Omental fat pad (tissue), 4 donors: ENCODE results near the gene ATRN. TPM values are rescaled to one million over a fixed set of nuclear protein-coding genes. Genes with fewer than 3 reads are reported as not detected.
"Not testable (repeated sequence)": the region's sequence is repeated elsewhere in the genome, so short reads cannot be mapped to it uniquely, and the experiment has no call there.

Experiments used
- ATAC-seq: fragments of 150-250 bp; one replicate; pipeline ENCODE4 v1.9.1; 2016; ENCODE audit warnings: mild to moderate bottlenecking, moderate library complexity; ENCODE audit not compliant: low FRiP score
- DNase-seq: peaks from one replicate; pipeline ENCODE4 v3.0.0-alpha.2; 2019; ENCODE audit warnings: low spot score
- CTCF ChIP-seq, 3 donors: fragments of 450-650 bp; IDR thresholded peaks; one replicate each; pipeline ENCODE4 v1.5.1; 2016 to 2017; ENCODE audit warnings: antibody characterized with exemption in 3 of 3, mild to moderate bottlenecking in 3 of 3, moderate library complexity in 2 of 3
- total RNA-seq, 4 donors: library from RNA; depleted of rRNA; stranded (reverse); fragments of >200 nt; gene quantifications; one replicate each; pipeline ENCODE4 v1.1.0, GENCODE V29; 2016

The ATRN gene
- 10 to 100 TPM; 20.2 to 32.9 (median 26.3) TPM for total RNA-seq

GRCh38 chr20:3470627-3471396 is at the start of gene ATRN:
ATRN (plus strand) TSS chr20:3471018; CDS start chr20:3471108, 90 bp downstream.
- no peak for TF ChIP-seq CTCF (IDR thresholded peaks at IDR 0.05)
- DNase-seq (peak; percentile 84), ATAC-seq (peak; percentile 97)

DNA sequence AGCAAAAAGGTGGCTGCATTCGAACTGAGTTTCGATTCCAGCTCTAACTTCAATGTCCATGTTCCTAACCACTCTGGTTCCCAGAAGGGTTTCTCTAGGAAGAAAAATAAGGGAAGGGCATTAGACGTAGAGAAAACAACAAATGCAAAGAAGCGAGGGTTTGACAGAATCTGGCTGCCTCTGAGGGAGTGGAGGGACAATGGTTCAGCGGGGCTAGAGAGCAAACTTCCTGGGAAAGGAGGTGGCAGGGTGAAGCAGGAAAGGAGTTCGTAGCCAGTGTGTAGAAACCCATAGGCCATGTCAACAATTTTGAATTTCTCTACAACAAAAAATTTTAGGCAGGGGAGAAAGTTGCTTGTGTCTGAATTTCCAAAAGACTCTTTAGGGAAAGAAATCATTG is 48.8 kb upstream of the ATRN start:
- ATAC-seq (no peak), DNase-seq (no peak)
- TF ChIP-seq CTCF (IDR thresholded peaks at IDR 0.05), result no peak

DNA sequence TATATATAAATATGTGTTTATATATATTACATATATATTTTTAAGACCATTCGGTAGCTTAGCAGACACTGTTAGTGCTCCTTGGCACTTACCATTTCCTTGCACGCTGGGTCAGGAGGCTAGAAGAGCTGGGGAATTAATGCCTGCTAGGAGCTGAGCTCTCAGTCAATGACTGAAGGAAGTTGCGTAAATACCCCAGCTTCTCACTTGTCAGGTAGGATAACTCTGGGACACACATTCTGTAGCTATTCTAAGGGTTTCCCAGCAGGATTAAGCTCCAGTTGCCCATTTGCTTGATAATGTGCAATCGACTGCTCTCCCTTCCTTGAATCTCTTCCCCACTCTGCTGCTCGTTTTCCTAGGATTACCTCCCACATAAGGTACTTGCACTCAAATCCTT is 47.7 kb upstream of the ATRN start:
- ATAC-seq, result no peak
- TF ChIP-seq CTCF (IDR thresholded peaks at IDR 0.05), result no peak

DNA sequence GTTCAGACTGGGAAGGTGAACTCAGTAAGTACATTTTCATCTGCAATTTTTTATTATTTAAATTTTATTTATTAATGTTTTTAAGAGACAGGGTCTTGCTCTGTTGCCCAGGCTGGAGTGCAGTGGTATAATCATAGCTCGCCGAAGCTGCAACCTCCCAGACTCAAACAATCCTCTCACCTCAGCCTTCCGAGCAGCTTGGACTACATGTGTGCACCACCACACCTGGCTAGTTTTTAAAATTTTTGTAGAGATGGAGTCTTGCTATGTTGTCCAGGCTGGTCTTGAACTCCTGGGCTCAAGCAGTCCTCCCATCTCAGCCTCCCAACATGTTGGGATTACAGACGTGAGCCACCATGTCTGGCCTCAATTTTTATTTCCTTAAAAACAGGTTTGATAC is 44.1 kb upstream of the ATRN start:
- not testable (repeated sequence) for ATAC-seq

More for the DNA sequence above, 47.7 kb upstream of the ATRN start:
- no peak for DNase-seq

GRCh38 chr20:3430376-3431069 is 40.3 kb upstream of the ATRN start:
- no peak for ATAC-seq
- no peak for TF ChIP-seq CTCF (IDR thresholded peaks at IDR 0.05)
- no peak for DNase-seq

More for the DNA sequence above, 44.1 kb upstream of the ATRN start:
- DNase-seq, result not testable (repeated sequence)

DNA sequence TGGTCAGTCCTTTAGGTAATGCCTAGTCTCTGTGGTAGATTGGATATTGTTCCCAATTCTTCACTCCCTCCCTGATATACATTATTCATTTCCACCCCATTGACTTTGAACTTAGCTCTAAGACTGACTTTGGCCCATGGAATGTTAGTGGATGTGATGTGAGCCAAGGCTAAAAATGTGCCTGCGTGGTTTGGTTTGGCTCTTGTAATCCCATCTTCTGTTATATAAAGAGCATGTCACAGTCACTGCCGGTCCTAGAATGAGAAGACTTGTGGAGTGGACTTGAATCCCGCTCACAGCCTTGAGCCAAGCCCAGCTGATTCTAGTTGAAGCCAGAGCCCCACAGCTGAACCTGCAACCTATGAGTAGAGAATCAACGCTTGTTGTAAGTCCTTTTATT is 39.7 kb upstream of the ATRN start:
- no peak for TF ChIP-seq CTCF (IDR thresholded peaks at IDR 0.05)
- DNase-seq (no peak), ATAC-seq (no peak)

DNA sequence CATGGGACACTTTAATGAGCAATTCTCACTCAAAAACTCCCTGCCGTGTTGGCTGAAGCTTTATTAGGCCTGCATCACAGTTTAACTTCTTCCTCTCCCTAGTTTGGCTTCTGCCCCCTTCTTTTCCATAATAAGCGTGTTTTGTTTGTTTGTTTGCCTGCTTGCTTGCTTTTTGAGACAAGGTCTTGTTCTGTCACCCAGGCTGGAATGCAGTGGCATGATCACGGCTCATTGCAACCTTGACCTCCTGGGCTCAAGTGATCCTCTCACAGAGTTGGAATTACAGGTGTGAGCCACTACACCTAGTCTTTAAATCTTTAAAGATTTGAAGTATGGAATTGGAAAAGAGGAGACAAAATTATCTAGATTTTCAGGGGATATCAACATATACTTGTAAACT is 38.0 kb upstream of the ATRN start:
- no peak for TF ChIP-seq CTCF (IDR thresholded peaks at IDR 0.05)
- DNase-seq (no peak), ATAC-seq (no peak)
